Measurements from ENCODE around the gene ADAM8. TPM values are rescaled to one million over a fixed set of nuclear protein-coding genes. Genes with fewer than 3 reads are reported as not detected.

Gene ADAM8
- polyA plus RNA-seq, 1 of the 3 experiments (the other 2 are of a cell fraction): 1.7 TPM

- TF ChIP-seq REST (IDR thresholded peaks at IDR 0.05; ENCODE audit: low read depth, low read length): no peak
- TF ChIP-seq MAX (IDR thresholded peaks at IDR 0.05; ENCODE audit: low read depth): no peak
- TF ChIP-seq MEF2A (IDR thresholded peaks at IDR 0.05; ENCODE audit: borderline replicate concordance, low read depth): no peak
- TF ChIP-seq TCF12 (IDR thresholded peaks at IDR 0.05): no peak
- TF ChIP-seq FOSL2 (IDR thresholded peaks at IDR 0.05; ENCODE audit: borderline replicate concordance, low read depth): no peak
- no peak for TF ChIP-seq TEAD4 (IDR thresholded peaks at IDR 0.05; ENCODE audit: borderline replicate concordance, insufficient read depth)
These were observed 22.6 kb upstream of the ADAM8 start (continued) for GRCh38 chr10:133299224-133299623.

GRCh38 chr10:133298466-133298865, 21.8 kb upstream of the ADAM8 start:
- Histone ChIP-seq H3K27ac (ENCODE audit: low read depth in 2 of 2, low read length in 1 of 2) (no peak overlapping the region), H2AFZ (ENCODE audit: low read depth) (no peak overlapping the region), H3K4me3 (ENCODE audit: low read depth in 2 of 2, low read length in 1 of 2) (no peak overlapping the region), H3K4me1 (ENCODE audit: control insufficient read depth in 1 of 2, insufficient read depth in 2 of 2, low read depth in 1 of 2, low read length in 1 of 2) (0 out of 4 replicates have a peak, but pooled peaks cover 0 to 4% of the 10 kb centered on the region in 2 experiments), H3K9me2 (no peaks in the 10 kb centered on the region), H3K4me2 (no peak overlapping the region), H4K20me1 (ENCODE audit: insufficient read depth) (peaks cover 15% of the 10 kb centered on the region), H3K9ac (no peak overlapping the region), H3K36me3 (replicated peaks in 1 of 2; ENCODE audit: control insufficient read depth in 1 of 2, insufficient read depth in 2 of 2, low read length in 1 of 2) (peaks cover 11 to 59% of the 10 kb centered on the region in 2 experiments), H3K79me2 (ENCODE audit: insufficient read depth) (peaks cover 19% of the 10 kb centered on the region; the same call in 1 of the 2 replicates), H3K9me3 (no peaks in the 10 kb centered on the region), H3F3A (replicated peaks; ENCODE audit: insufficient read depth) (peaks cover 7% of the 10 kb centered on the region), H3K27me3 (ENCODE audit: insufficient read depth) (no peaks in the 10 kb centered on the region)
- no peak for DNase-seq
- POLR2A ChIA-PET: no interaction called here
- CTCF ChIA-PET: interaction anchor here (0.6 to 2.0 kb wide), 2 partner anchors 9 to 16 kb away, joined by 4 to 7 read pairs; no protein-coding TSS in a partner anchor
- TF ChIP-seq FOXJ3 (CRISPR knock-in tag; IDR thresholded peaks at IDR 0.05): no peak
- TF ChIP-seq TCF12 (IDR thresholded peaks at IDR 0.05): no peak
- TF ChIP-seq REST (IDR thresholded peaks at IDR 0.05; ENCODE audit: low read depth, low read length): no peak
- TF ChIP-seq ELF1 (IDR thresholded peaks at IDR 0.05): no peak
- no peak for TF ChIP-seq RFX5 (IDR thresholded peaks at IDR 0.05; ENCODE audit: low read length)
- TF ChIP-seq RXRA (IDR thresholded peaks at IDR 0.05; ENCODE audit: borderline replicate concordance, low read depth): no peak
- TF ChIP-seq FOXM1 (IDR thresholded peaks at IDR 0.05; ENCODE audit: low read depth): no peak
- no peak for TF ChIP-seq USF2 (IDR thresholded peaks at IDR 0.05; ENCODE audit: borderline replicate concordance, low read depth, low read length)
- TF ChIP-seq TAF1 (IDR thresholded peaks at IDR 0.05; ENCODE audit: borderline replicate concordance, low read depth, low read length): no peak
- no peak for TF ChIP-seq SIN3A (IDR thresholded peaks at IDR 0.05; ENCODE audit: borderline replicate concordance, low read depth, low read length)
- TF ChIP-seq RCOR1 (IDR thresholded peaks at IDR 0.05; ENCODE audit: low read length): no peak
- TF ChIP-seq SMC3 (IDR thresholded peaks at IDR 0.05; ENCODE audit: low read depth, low read length): no peak
- no peak for TF ChIP-seq NFIC (IDR thresholded peaks at IDR 0.05; ENCODE audit: borderline replicate concordance)
- TF ChIP-seq MAX (IDR thresholded peaks at IDR 0.05; ENCODE audit: low read depth): no peak
- 92% methylated on average over 10 of the region's 14 CpGs for WGBS (ENCODE audit: low lambda C conversion rate)
